Fibroblast of villous mesenchyme (primary cell): ENCODE data around the gene LRP1. TPM values are rescaled to one million over a fixed set of nuclear protein-coding genes. Genes with fewer than 3 reads are reported as not detected.
A peak's percentile ranks its signal among the peaks of the same experiment; 100 is the strongest.

Experiments
- DNase-seq: peaks from one replicate; pipeline ENCODE4 v3.0.0-alpha.2; 2010; ENCODE audit warnings: low read depth
- H3K4me3 ChIP-seq: 2 replicates; pipeline ENCODE4 v1.5.1; 2011; ENCODE audit warnings: low read depth, mild to moderate bottlenecking, low read length
- total RNA-seq: library from RNA; depleted of rRNA; stranded (reverse); fragments of >200 nt; gene quantifications from 2 replicates; pipeline ENCODE4 v1.2.3, GENCODE V29; 2012
- TF ChIP-seq, protein P1 (sequence below): IDR thresholded peaks from 2 replicates; pipeline ENCODE4 v1.5.1; 2012; ENCODE audit warnings: low read depth, mild to moderate bottlenecking, low read length; ENCODE audit not compliant: insufficient read depth

The LRP1 gene
- total RNA-seq, result 228 and 277 TPM in 2 replicates

GRCh38 chr12:57127726-57128518, at the start of gene LRP1:
Gene LRP1 (plus strand): TSS chr12:57128483. CDS start chr12:57128965, 482 bp downstream.
- peak; percentile 87 for DNase-seq
- H3K4me3 ChIP-seq, result peak within 1 kb of the TSS; percentile 93
- TF ChIP-seq, protein P1, sequence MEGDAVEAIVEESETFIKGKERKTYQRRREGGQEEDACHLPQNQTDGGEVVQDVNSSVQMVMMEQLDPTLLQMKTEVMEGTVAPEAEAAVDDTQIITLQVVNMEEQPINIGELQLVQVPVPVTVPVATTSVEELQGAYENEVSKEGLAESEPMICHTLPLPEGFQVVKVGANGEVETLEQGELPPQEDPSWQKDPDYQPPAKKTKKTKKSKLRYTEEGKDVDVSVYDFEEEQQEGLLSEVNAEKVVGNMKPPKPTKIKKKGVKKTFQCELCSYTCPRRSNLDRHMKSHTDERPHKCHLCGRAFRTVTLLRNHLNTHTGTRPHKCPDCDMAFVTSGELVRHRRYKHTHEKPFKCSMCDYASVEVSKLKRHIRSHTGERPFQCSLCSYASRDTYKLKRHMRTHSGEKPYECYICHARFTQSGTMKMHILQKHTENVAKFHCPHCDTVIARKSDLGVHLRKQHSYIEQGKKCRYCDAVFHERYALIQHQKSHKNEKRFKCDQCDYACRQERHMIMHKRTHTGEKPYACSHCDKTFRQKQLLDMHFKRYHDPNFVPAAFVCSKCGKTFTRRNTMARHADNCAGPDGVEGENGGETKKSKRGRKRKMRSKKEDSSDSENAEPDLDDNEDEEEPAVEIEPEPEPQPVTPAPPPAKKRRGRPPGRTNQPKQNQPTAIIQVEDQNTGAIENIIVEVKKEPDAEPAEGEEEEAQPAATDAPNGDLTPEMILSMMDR, result no peak

- TF ChIP-seq, protein P1, result no peak
- peak; percentile 100 for DNase-seq
- peak within 1 kb of the TSS; percentile 87 for H3K4me3 ChIP-seq
Observed at GRCh38 chr12:57078519-57079404, 49.5 kb upstream of the LRP1 start, which contains the start of gene NEMP1. Gene NEMP1 (minus strand): TSS chr12:57078791. CDS start chr12:57078745, 46 bp downstream.

- H3K4me3 ChIP-seq, result no peak overlapping the region
- no peak for DNase-seq
- TF ChIP-seq, protein P1, result no peak
Observed at GRCh38 chr12:57079821-57080220, 48.5 kb upstream of the LRP1 start.

GRCh38 chr12:57080855-57081254, 47.4 kb upstream of the LRP1 start:
- no peak overlapping the region for H3K4me3 ChIP-seq
- no peak for DNase-seq
- TF ChIP-seq, protein P1, result no peak

DNA sequence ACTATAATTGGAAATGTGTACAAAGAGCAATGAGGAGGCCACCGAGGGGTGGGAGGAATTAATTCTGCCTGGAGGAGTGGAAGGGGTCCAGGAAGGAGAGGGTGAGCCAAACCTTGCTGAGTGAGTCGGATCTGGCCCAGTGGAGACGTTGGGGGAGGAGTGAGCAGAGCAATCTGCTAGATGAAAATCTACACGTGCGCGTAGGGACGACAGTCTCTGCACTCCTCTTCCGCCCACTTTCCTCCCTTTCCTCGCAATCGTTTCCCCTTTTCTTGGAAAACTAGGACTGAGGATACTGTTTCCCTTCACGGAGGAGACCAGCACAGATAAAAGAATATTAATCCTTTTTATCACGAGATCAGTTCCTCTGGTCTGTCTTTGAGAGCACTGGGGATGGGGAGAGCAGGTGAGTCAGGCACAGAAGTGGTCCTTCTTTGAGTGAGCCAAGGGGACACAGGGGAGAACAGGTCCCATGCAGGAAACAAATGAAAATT, 42.2 kb upstream of the LRP1 start:
- TF ChIP-seq, protein P1, result no peak
- DNase-seq, result peak; percentile 29
- H3K4me3 ChIP-seq, result peak overlapping the region; percentile 83

- TF ChIP-seq, protein P1, result peak; percentile 39
- peak overlapping the region; percentile 83 for H3K4me3 ChIP-seq
- DNase-seq, result peak; percentile 74
Observed at GRCh38 chr12:57086493-57087009, 41.7 kb upstream of the LRP1 start.
